ENCODE data around the gene CCR5. TPM values are rescaled to one million over a fixed set of nuclear protein-coding genes. Genes with fewer than 3 reads are reported as not detected.

CCR5 gene
- total and polyA plus RNA-seq, 9 of the 15 experiments (the other 6 are each of a cell fraction or from before 2014, with no cell fraction given) = not detected

DNA sequence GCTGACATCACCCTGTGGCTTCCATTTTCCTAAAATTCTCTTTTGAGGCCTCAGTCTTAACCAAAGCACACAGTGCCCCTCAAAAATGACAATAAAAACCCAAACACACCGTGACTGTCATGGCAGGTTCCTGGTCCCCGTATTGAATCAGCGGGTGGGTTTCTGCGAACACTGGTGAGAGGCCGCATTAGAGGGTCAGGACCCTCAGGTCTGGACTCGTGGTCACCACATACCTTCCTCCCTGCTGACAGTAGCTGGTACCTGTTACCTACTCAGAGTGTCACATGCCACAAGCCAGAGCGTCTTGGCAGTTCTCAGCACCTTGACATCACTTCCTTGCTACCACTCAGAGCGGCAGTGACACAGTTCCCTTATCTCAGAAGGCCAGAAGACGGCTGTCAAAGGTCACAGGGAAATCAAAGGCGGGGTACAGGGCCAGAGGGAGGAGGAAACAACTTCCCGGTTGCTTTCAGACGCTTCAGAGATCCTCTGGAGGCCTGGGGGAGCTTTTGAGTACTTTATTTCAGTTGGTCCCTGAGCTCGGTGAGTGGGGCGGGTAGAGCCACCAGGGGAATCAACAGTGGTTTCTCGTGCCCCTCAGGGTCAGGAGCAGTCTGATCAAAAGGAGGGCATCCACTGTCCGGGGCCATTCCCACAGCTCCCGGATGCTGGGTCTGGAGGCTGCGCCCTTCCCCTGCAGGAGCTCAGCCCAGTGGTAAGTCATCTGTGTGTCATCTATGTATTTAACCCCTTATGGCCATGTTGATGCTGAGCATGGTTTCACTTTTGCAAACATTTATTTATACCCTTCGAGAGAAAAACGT is 36.3 kb downstream of the CCR5 start, which contains the start of the genes CCR5AS and CCRL2 (continued):
- TF ChIP-seq, protein P1, sequence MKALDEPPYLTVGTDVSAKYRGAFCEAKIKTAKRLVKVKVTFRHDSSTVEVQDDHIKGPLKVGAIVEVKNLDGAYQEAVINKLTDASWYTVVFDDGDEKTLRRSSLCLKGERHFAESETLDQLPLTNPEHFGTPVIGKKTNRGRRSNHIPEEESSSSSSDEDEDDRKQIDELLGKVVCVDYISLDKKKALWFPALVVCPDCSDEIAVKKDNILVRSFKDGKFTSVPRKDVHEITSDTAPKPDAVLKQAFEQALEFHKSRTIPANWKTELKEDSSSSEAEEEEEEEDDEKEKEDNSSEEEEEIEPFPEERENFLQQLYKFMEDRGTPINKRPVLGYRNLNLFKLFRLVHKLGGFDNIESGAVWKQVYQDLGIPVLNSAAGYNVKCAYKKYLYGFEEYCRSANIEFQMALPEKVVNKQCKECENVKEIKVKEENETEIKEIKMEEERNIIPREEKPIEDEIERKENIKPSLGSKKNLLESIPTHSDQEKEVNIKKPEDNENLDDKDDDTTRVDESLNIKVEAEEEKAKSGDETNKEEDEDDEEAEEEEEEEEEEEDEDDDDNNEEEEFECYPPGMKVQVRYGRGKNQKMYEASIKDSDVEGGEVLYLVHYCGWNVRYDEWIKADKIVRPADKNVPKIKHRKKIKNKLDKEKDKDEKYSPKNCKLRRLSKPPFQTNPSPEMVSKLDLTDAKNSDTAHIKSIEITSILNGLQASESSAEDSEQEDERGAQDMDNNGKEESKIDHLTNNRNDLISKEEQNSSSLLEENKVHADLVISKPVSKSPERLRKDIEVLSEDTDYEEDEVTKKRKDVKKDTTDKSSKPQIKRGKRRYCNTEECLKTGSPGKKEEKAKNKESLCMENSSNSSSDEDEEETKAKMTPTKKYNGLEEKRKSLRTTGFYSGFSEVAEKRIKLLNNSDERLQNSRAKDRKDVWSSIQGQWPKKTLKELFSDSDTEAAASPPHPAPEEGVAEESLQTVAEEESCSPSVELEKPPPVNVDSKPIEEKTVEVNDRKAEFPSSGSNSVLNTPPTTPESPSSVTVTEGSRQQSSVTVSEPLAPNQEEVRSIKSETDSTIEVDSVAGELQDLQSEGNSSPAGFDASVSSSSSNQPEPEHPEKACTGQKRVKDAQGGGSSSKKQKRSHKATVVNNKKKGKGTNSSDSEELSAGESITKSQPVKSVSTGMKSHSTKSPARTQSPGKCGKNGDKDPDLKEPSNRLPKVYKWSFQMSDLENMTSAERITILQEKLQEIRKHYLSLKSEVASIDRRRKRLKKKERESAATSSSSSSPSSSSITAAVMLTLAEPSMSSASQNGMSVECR (CRISPR knock-in tag; IDR thresholded peaks at IDR 0.05) = 0 out of 2 replicates have a peak, but pooled peaks have one; percentile 50
- TF ChIP-seq, protein P2, sequence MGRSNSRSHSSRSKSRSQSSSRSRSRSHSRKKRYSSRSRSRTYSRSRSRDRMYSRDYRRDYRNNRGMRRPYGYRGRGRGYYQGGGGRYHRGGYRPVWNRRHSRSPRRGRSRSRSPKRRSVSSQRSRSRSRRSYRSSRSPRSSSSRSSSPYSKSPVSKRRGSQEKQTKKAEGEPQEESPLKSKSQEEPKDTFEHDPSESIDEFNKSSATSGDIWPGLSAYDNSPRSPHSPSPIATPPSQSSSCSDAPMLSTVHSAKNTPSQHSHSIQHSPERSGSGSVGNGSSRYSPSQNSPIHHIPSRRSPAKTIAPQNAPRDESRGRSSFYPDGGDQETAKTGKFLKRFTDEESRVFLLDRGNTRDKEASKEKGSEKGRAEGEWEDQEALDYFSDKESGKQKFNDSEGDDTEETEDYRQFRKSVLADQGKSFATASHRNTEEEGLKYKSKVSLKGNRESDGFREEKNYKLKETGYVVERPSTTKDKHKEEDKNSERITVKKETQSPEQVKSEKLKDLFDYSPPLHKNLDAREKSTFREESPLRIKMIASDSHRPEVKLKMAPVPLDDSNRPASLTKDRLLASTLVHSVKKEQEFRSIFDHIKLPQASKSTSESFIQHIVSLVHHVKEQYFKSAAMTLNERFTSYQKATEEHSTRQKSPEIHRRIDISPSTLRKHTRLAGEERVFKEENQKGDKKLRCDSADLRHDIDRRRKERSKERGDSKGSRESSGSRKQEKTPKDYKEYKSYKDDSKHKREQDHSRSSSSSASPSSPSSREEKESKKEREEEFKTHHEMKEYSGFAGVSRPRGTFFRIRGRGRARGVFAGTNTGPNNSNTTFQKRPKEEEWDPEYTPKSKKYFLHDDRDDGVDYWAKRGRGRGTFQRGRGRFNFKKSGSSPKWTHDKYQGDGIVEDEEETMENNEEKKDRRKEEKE (IDR thresholded peaks at IDR 0.05; ENCODE audit: borderline replicate concordance in 1 of 2, control insufficient read depth in 1 of 2, low read depth in 2 of 2, low read length in 1 of 2) = no peak
- TF ChIP-seq ATF1 (CRISPR knock-in tag; IDR thresholded peaks at IDR 0.05) = no peak
- peak; percentile 94 for TF ChIP-seq ATF1 (tag; IDR thresholded peaks at IDR 0.05)

All from K562 (cell line).